GM12872 (cell line): ENCODE measurements around the gene ABLIM2.

ENCODE experiments used
- CTCF ChIP-seq: IDR thresholded peaks from 3 replicates; pipeline ENCODE4 v1.5.1; 2011; ENCODE audit warnings: low read depth, mild to moderate bottlenecking, low read length, moderate library complexity; ENCODE audit not compliant: insufficient read depth

The ABLIM2 gene

GRCh38 chr4:8061145-8061544 lies 97.5 kb downstream of the ABLIM2 start:
- no peak for TF ChIP-seq CTCF

GRCh38 chr4:8060632-8061031 lies 98.0 kb downstream of the ABLIM2 start:
- no peak for TF ChIP-seq CTCF

GRCh38 chr4:8058031-8058479 lies 100.6 kb downstream of the ABLIM2 start:
- no peak for TF ChIP-seq CTCF

GRCh38 chr4:8055206-8055605 lies 103.4 kb downstream of the ABLIM2 start:
- TF ChIP-seq CTCF: no peak

- TF ChIP-seq CTCF: no peak
Measured at GRCh38 chr4:8053688-8054449, 104.7 kb downstream of the ABLIM2 start.

GRCh38 chr4:8052160-8052691 lies 106.4 kb downstream of the ABLIM2 start:
- no peak for TF ChIP-seq CTCF

GRCh38 chr4:8051644-8052043 lies 107.0 kb downstream of the ABLIM2 start:
- TF ChIP-seq CTCF: no peak
